CD4-positive, alpha-beta T cell treated with Interleukin-21 for 1 hour (primary cell): ENCODE results near the gene IL33.

Experiments
- DNase-seq: peaks from one replicate; pipeline ENCODE4 v3.0.0-alpha.2; 2020

Gene IL33

GRCh38 chr9:6305954-6306563 lies 90.5 kb downstream of the IL33 start:
- DNase-seq = peak; percentile 6
